NCI-H146 treated with DMSO at 0.1 percent for 48 hours (cell line): ENCODE results near the gene MAGEA11.
A peak's percentile ranks its signal among the peaks of the same experiment; 100 is the strongest.
"Not testable (repeated sequence)": the region's sequence is repeated elsewhere in the genome, so short reads cannot be mapped to it uniquely, and the experiment has no call there.

Experiments
- DNase-seq: peaks from one replicate; lab custom pipeline; 2025; ENCODE audit not compliant: unreplicated experiment; lab: John Stamatoyannopoulos, UW

MAGEA11 gene

DNA sequence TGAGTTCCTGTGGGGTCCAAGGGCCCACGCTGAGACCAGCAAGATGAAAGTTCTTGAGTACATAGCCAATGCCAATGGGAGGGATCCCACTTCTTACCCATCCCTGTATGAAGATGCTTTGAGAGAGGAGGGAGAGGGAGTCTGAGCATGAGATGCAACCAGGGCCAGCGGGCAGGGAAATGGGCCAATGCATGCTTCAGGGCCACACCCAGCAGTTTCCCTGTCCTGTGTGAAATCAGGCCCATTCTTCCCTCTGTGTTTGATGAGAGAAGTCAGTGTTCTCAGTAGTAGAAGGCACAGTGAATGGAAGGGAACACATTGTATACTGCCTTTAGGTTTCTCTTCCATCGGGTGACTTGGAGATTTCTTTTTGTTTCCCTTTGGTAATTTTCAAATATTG, 4.8 kb downstream of the MAGEA11 start:
- DNase-seq = no peak

DNA sequence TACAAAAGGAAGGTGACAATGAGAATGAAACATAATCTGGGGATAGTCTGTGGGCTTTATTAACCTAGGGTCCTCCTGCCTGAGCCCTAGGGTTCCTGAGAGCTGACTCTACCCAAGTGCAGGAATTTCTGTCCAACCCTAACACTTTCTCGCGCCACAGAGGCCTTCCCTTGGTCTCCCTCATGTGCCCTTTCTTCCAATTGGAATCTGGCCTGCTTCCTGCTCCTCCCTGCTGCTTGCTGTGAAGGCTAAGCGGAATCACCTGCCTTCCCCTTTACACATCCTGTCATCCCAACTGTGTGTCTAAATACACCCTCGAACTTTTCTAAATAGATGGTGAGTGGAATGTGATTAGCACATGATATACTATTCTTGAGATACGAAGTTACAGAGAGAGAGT, 5.9 kb downstream of the MAGEA11 start:
- DNase-seq = no peak

DNA sequence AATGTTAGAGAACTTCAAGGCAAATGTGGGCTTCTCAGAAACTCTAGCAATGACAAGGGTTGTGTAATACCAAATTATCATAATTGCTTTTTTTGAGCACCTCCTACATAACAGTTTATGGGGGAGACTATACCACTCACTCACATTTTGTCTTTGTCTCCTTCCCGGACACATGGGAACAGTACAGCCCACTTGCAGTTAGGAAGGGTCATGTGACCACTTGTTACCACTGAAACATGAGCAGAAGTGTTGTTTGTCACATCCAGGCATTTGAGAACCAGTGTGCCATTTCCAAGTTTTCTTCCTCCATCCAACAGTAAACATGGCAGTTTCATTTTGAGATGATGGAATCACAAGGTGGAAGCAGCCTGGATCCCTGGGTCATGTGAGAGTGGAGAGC, 6.9 kb downstream of the MAGEA11 start:
- no peak for DNase-seq

DNA sequence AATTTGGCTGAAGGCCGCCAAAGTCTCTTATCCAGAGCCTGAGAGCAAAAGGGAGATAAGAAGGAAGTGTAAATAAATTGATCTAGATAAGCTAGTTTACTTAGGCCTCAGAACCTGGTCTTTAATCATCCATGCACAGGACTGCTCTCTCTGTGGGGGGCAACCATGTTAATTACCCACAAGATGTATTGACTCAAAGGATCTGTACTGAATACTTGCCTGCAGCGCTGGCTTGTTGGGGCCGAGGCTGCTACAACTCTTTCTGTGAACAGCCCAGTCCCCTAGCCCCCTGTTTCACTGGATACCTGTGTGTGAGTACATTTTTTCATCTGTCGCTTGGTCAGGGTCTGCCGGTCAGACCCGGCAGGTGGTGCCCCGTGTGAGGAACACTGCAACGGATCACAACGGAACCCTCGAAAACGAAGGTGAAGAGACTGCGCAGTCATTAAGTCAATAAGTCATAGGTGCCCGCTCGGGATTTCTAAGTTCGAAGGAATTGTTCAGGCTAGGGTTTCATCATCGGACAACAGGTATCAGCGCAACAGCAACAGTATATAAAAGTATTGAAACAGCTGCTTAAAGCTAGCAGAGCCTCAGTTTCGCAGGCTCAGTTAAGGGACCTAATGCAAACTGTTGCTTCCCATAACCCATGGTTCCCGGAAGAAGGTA, 8.3 kb downstream of the MAGEA11 start:
- DNase-seq = peak; percentile 77

DNA sequence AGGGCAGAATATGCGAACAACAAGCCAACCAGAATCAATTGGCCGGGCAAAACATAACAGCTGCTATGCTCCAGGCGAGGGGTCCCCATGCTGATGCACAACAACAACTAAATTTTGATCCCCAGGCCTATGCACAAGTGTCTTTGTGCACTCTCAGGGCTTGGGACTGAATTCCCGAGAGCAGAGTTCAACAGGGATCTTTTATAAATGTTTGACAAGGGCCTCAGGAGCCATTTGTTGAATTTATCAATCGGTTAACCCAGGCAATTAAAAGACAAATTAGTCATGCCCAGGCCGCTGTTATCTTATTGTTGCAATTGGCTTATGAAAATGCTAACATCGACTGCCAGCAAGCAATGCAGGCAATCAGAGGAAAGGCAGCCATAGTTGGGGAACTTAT, 9.4 kb downstream of the MAGEA11 start:
- DNase-seq = not testable (repeated sequence)

DNA sequence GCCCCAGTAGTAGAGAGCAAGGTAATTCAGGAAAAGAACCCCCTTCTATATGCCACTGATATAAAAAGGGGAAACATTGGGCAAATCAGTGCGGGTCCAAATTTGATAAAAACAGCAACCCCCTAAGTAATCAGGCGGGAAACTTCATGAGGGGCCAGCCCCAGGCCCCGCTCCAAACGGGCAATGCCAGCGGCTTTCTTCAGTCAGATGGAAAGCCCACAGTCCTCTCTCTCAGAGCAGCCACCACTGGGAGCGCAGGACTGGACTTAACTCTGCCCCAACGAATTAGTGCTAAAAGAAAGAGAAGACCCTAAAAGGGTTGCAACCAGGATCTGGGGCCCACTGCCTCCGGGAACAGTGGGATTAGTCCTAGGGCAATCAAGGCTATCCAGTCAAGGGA, 9.9 kb downstream of the MAGEA11 start:
- DNase-seq = no peak

DNA sequence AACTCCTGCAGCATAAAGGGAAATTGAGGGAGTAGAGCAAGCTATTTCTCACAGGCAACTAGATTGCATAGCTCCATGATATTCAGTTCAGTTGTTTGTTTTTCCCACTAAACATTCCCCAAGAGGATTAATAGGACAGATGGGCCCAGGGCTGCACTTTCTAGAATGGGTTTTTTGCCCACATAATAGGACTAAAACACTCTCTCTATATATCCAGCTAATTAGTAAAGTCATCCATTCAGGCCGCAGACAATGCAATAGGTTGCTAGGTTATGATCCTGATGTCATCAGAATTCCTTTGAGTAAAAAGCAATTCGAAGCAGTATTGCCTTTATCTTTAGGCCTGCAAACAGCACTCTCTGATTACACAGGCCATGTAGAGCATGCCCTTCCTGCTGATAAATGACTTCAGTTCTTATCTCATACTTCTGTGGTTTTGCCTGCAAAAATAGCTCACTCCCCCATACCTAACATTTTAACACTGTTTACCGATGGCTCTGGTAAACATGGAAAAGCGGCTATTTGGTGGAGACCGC, 11.8 kb downstream of the MAGEA11 start:
- not testable (repeated sequence) for DNase-seq

DNA sequence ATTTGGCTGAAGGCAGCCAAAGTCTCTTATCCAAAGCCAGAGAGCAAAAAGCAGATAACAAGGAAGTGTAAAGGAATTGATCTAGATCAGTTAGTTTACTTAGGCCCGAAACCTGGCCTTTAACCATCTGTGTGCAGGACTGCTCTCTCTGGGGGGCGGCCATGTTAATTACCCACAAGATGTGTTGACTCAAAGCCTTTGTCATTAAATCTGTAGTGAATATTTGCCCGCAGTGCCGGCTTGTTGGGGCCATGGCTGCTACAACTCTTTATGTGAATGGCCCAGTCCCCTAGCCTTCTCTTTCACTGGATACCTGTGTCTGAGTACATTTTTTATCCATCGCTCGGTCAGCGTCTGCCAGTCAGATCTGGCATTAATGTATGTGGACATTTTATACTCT, 15.4 kb downstream of the MAGEA11 start:
- DNase-seq = not testable (repeated sequence)

DNA sequence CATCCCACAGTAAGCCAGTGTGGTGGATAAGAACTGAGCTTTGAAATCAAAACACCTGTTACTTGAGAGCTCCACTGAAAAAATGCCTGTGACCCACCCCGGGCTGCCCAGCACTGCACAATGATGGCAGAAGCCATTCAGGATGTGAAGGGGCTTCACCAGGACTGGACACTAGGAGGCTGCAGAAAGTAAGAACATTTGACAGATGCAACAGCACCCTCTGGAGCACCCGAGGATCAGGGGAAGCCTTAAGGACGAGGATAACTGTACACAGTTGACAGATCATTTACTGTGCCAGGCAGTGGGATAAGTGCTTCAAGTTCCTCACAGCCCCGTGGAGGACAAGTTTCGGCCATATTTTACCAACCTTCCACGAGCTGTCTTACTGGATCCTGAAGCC, 30.4 kb downstream of the MAGEA11 start:
- not testable (repeated sequence) for DNase-seq

DNA sequence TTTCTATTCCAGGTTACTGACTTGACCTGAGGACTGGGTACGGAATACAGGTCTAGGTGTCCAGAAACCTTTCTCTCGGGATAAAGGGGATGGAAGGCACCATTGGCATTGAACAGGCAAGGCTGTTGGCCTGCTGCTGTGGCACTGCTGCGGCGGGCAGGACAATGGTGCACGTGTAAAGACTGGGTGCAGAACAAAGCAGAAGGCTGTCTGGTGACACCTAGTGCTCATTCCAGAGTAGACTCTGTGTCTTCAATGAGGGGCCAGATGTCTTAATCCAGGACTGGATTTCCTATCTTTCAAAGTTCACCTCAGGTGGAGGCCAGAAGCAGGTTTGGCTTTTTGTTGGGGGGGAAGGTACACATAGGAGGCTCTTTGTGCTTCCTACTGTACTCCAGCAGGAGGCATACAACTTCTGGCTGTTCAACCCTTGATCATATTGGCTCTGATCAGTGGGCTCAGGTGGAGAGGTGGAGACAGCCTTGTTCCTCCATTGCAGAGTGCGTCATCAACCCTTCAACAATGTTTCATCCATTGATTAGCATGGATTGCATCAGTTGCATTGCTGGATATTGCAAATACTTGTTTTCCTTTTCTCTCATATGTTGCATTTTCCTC, 34.6 kb downstream of the MAGEA11 start:
- not testable (repeated sequence) for DNase-seq

DNA sequence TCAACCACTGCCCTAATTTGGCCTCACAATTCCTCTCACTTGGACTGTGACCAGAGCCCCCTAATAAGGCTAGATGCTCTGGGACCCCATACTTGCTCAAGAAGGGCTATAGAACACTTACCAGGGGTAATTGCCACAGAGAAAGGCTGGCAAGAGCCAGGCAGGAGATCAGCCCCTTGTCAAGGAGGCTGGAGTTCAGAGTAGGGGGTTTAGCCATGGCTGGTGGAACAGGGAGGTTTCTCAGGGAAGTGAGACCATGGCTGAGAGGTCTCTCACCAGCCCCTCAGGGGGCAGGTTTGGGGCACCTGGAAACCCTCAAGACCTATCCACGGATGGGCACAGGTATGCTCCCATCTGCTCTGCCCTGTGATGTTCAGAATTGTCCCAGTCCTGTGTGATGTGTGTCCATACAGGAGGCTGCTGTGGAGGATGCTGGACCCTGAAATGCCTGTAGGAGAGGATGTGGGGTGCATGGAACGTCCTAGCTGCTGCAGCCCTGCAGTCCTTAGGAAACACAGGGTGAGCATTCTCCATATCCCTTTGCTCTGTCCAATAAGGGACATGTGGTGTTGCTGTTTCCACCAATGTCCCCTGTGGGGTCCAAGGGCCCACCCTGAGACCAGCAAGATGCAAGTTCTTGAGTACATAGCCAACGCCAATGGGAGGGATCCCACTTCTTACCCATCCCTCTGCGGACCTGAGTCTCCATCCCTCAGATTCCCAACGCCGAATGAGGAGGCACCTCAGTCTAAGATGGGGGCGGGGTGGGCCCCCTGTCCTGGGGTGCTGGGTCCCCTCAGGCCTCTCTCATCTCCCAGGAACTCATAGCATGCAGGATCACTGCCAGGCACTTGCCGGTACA, 45.6 kb downstream of the MAGEA11 start:
- no peak for DNase-seq

DNA sequence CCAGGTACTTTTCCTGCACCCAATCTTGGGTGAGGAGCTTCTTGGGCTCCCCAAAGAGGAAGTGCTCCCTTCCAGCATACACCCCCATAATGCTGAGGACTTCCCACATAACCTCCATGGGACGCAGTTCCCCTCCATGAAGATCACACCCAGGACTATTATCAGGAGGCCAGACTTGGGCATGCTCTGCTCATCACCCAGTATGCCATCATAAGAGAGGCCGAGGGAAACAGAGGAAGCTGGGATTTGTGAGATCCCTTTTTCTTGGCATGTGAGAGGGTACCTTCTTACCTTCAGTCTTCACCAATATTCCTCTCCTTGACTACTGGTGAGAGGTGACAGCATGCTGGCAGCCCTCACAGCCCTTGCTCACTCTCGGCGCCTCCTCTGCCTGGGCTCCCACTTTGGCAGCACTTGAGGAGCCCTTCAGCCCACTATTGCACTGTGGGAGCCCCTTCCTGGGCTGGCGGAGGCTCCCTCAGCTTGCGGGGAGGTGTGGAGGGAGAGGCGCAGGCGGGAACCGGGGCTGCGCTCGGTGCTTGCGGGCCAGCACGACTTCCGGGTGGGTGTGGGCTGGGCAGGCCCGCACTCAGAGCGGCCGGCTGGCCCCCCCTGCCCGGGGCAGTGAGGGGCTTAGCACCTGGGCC, 46.3 kb downstream of the MAGEA11 start:
- no peak for DNase-seq

DNA sequence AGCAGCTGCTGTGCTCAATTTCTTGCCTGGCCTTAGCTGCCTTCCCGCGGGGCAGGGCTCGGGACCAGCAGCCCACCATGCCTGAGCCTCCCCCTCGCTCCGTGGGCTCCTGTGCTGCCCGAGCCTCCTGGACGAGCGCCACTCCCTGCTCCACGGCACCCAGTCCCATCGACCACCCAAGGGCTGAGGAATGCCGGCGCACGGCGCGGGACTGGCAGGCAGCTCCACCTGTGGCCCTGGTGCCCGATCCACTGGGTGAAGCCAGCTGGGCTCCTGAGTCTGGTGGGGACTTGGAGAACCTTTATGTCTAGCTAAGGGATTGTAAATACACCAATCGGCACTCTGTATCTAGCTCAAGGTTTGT, 46.8 kb downstream of the MAGEA11 start:
- DNase-seq = not testable (repeated sequence)

DNA sequence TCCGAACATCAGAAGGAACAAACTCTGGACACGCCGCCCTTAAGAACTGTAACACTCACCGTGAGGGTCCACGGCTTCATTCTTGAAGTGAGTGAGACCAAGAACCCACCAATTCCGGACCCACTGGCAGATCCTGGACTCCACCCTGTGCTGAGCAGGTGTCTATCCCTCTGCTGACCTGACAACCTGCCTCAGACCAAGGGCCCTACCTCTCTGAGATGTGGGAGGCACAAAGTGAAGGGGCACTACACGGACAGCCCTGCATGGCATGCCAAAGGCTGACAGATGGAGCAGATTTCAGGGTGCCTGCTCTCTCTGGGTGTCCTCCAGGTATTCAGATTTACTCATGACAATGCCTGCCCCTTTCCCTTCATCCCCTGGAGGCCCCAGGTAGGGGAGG, 48.0 kb downstream of the MAGEA11 start:
- no peak for DNase-seq

DNA sequence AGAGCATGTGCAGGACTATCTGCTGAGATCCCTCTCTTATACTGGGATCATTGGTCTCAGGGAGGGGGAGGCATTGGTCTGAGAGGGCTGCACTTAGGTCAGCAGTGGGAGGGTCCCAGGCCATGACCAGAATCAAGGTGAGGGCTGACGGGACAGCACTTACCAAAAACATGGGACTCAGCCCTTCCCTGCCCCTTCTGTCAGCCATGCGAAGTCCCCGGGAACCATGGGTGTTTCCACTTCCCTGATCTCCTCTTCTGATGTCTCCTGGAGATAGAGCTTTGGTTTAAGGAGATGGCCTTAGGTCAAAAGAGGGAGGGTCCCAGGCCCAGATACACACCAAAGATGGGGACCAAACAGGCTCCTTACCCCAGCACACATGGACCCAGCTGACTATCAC, 49.1 kb downstream of the MAGEA11 start:
- no peak for DNase-seq

DNA sequence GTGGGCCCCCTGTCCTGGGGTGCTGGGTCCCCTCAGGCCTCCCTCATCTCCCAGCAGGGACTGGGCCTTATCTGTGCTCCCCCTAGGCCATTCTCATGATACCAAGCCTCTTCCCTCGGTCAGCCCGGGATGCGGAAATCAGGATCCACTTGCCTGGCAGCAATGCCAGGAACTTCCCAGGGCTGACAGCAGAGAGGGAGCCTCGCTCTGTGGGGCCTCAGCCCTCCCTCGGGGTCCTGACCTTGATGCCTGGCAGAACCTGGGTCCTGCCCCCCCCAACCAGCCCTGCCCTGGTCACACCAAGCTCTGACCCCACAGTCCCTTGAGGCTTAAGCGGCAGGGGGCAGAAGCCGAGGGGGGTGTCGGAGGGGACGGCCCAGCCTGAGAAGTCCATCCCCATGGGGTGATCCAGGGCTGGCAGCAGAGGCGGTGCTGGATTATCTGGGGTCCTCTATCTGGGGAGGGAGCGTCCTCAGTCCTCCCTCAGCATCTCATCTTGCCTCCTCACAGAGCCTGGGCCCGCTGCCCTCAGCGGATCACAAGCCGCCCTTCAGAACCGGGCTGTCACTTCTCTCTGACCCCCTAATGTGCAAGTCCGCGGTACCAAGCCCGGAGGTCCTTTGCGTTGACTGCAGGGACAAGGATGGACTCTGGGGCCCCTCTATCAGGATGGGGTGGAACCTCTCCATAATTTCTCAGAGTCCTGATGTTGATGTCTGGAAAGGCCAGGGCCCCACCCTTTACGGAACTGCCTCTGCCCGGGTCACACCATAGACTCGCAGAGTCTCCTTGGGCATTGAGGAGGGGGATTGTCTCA, 50.2 kb downstream of the MAGEA11 start:
- DNase-seq = not testable (repeated sequence)

DNA sequence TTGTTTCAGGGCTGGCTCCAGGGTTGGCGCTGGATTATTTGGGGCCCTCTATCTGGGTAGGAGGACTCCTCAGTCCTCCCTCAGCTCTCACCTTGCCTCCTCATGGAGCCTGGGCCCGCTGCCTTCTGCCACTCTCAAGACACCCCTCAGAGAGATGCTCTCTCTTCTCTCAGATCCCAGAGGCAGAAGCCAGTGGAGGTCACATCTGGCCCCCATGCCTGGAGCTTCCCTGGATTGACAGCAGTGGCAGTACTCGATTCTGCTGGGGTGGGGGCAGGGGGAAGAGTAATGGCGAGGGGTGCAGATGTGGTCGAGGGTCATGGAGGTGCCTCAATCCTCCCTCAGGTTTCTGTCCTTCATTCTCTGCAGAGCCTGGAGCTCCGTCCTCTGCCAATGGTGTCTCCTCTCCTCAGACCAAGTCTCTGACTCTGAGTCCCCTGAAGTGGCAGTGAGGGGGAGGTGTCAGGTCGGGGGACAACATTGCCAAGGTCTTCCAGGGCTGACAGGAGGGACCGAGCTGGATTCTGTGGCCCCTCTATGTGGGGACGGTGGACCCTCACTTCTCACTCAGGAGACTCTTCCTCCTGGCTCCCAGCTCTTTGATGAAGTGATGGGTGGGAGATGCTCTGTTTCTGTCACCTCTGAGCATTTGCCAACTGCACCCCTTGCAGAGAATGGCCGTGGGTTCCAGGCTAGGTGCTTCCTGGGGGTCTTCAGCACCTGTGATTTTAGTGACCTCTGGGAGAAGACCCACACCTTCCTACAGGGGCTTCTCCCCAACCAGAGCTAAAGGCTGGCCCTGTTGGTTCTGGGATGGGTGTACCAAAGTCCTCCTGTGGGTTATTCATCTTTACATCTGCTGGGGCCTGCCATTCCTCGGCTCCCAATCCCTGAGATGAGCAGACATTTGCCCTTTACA, 51.1 kb downstream of the MAGEA11 start:
- no peak for DNase-seq
